ENCODE data around the gene MLNR.
A peak's percentile ranks its signal among the peaks of the same experiment; 100 is the strongest.

The MLNR gene

GRCh38 chr13:49208619-49209018 is 11.5 kb upstream of the MLNR start:
- DNase-seq (ENCODE audit: low spot score): no peak
- TF ChIP-seq CTCF (IDR thresholded peaks at IDR 0.05; ENCODE audit: extremely low read depth, missing control alignments): no peak

GRCh38 chr13:49210114-49210513 is 10.0 kb upstream of the MLNR start:
- TF ChIP-seq CTCF (IDR thresholded peaks at IDR 0.05; ENCODE audit: extremely low read depth, missing control alignments): no peak

GRCh38 chr13:49210669-49211068 is 9.5 kb upstream of the MLNR start:
- DNase-seq (ENCODE audit: low spot score): no peak
- TF ChIP-seq CTCF (IDR thresholded peaks at IDR 0.05; ENCODE audit: extremely low read depth, missing control alignments): no peak

More at GRCh38 chr13:49210114-49210513, 10.0 kb upstream of the MLNR start:
- no peak for DNase-seq (ENCODE audit: low spot score)

GRCh38 chr13:49213539-49213938 is 6.6 kb upstream of the MLNR start:
- TF ChIP-seq CTCF (IDR thresholded peaks at IDR 0.05; ENCODE audit: extremely low read depth, missing control alignments): no peak
- DNase-seq (ENCODE audit: low spot score): no peak

GRCh38 chr13:49213997-49214916 is 5.9 kb upstream of the MLNR start:
- no peak for DNase-seq (ENCODE audit: low spot score)
- TF ChIP-seq CTCF (IDR thresholded peaks at IDR 0.05; ENCODE audit: extremely low read depth, missing control alignments): no peak

- peak; percentile 51 for DNase-seq (ENCODE audit: low spot score)
- TF ChIP-seq CTCF (IDR thresholded peaks at IDR 0.05; ENCODE audit: extremely low read depth, missing control alignments): no peak
Measured at GRCh38 chr13:49214917-49215376, 5.2 kb upstream of the MLNR start.

GRCh38 chr13:49216334-49216733 is 3.8 kb upstream of the MLNR start:
- DNase-seq (ENCODE audit: low spot score): no peak
- TF ChIP-seq CTCF (IDR thresholded peaks at IDR 0.05; ENCODE audit: extremely low read depth, missing control alignments): no peak

All from GM20000 (cell line).